Neuronal stem cell (in vitro differentiated cells): ENCODE data around the gene TMED10.

ENCODE experiments used
- DNase-seq: peaks from one replicate; pipeline ENCODE4 v3.0.0-alpha.2; 2013; ENCODE audit warnings: low spot score
- H2AFZ ChIP-seq: one replicate; pipeline ENCODE4 v1.6.1; 2013; ENCODE audit warnings: mild to moderate bottlenecking, low read length, inconsistent platforms
- H2AK5ac ChIP-seq: 2 replicates; pipeline ENCODE4 v1.6.1; 2013; ENCODE audit warnings: low read depth, mild to moderate bottlenecking, inconsistent platforms, low read length, moderate library complexity, mixed read lengths
- H2BK120ac ChIP-seq: 2 replicates; pipeline ENCODE4 v1.6.1; 2013; ENCODE audit warnings: low read depth, mild to moderate bottlenecking, inconsistent platforms, low read length, moderate library complexity, mixed read lengths
- H2BK12ac ChIP-seq: one replicate; pipeline ENCODE4 v1.6.1; 2013; ENCODE audit warnings: low read length, inconsistent platforms
- H2BK15ac ChIP-seq: 2 replicates; pipeline ENCODE4 v1.6.1; 2013; ENCODE audit warnings: mild to moderate bottlenecking, low read length, inconsistent platforms, mixed read lengths
- H2BK5ac ChIP-seq: one replicate; pipeline ENCODE4 v1.6.1; 2013; ENCODE audit warnings: inconsistent platforms, mild to moderate bottlenecking, low read length, moderate library complexity
- H3K14ac ChIP-seq: one replicate; pipeline ENCODE4 v1.6.1; 2013; ENCODE audit warnings: low read length, inconsistent platforms
- H3K18ac ChIP-seq: 2 replicates; pipeline ENCODE4 v1.6.1; 2013; ENCODE audit warnings: low read length, inconsistent platforms
- H3K23ac ChIP-seq: 2 replicates; pipeline ENCODE4 v1.6.1; 2013; ENCODE audit warnings: low read depth, mild to moderate bottlenecking, mixed read lengths, low read length, inconsistent platforms; ENCODE audit not compliant: poor library complexity
- H3K27ac ChIP-seq: replicated peaks from 3 replicates; pipeline ENCODE4 v1.5.1; 2013; ENCODE audit warnings: low read length, inconsistent platforms
- H3K27me3 ChIP-seq, 3 experiments: 2 replicates each; pipeline ENCODE4 v1.6.1; 2013; ENCODE audit warnings: low read length in 3 of 3, mild to moderate bottlenecking in 2 of 3, inconsistent platforms in 1 of 3, low read depth in 1 of 3, mixed read lengths in 1 of 3, moderate library complexity in 1 of 3; ENCODE audit not compliant: control insufficient read depth in 3 of 3, insufficient read depth in 3 of 3
- H3K36me3 ChIP-seq, 2 donors: replicated peaks in 1 of 2; 2 replicates each; pipeline ENCODE4 v1.6.1; 2013; ENCODE audit warnings: low read length in 2 of 2; ENCODE audit not compliant: control insufficient read depth in 2 of 2, insufficient read depth in 2 of 2
- H3K4ac ChIP-seq: 2 replicates; pipeline ENCODE4 v1.6.1; 2013; ENCODE audit warnings: inconsistent platforms, mild to moderate bottlenecking, low read length, moderate library complexity
- H3K4me1 ChIP-seq, 2 donors: 1 replicate in 1 of 2; 2 replicates in 1 of 2; pipeline ENCODE4 v1.6.1; 2013; ENCODE audit warnings: low read length in 2 of 2, low read depth in 1 of 2; ENCODE audit not compliant: control insufficient read depth in 2 of 2, insufficient read depth in 1 of 2
- H3K4me2 ChIP-seq: one replicate; pipeline ENCODE4 v1.6.1; 2013; ENCODE audit warnings: mild to moderate bottlenecking, low read length, inconsistent platforms; ENCODE audit not compliant: insufficient read depth, poor library complexity, severe bottlenecking
- H3K4me3 ChIP-seq, 2 donors: 2 replicates each; pipeline ENCODE4 v1.5.1; 2013; ENCODE audit warnings: low read length in 2 of 2, mild to moderate bottlenecking in 2 of 2, inconsistent platforms in 1 of 2, moderate library complexity in 1 of 2
- H3K79me1 ChIP-seq: one replicate; pipeline ENCODE4 v1.6.1; 2013; ENCODE audit warnings: low read depth, mild to moderate bottlenecking, inconsistent platforms, low read length, moderate library complexity
- H3K9ac ChIP-seq: one replicate; pipeline ENCODE4 v1.6.1; 2013; ENCODE audit warnings: mild to moderate bottlenecking, low read depth, low read length, inconsistent platforms; ENCODE audit not compliant: poor library complexity
- H3K9me3 ChIP-seq, 2 donors: replicated peaks in 1 of 2; 2 replicates each; pipeline versions ENCODE3 to v1.6.1; 2013; ENCODE audit warnings: low read length in 2 of 2, mild to moderate bottlenecking in 2 of 2, inconsistent platforms in 1 of 2, low read depth in 1 of 2, mixed read lengths in 1 of 2, moderate library complexity in 1 of 2; ENCODE audit not compliant: control insufficient read depth in 2 of 2, insufficient read depth in 1 of 2
- H4K8ac ChIP-seq: one replicate; pipeline ENCODE4 v1.6.1; 2013; ENCODE audit warnings: low read depth, mild to moderate bottlenecking, inconsistent platforms, low read length, moderate library complexity
- H4K91ac ChIP-seq: one replicate; pipeline ENCODE4 v1.6.1; 2013; ENCODE audit warnings: low read length, low read depth, mild to moderate bottlenecking, inconsistent platforms; ENCODE audit not compliant: poor library complexity
- WGBS, 2 donors: extraction: QIAGEN DNeasy Blood & Tissue Kit; methylation state at CpG; one replicate each; pipeline ENCODE4 v1.1.7; 2013; ENCODE audit warnings: missing lambda C conversion rate in 2 of 2, mixed read lengths in 1 of 2; ENCODE audit not compliant: insufficient read length in 2 of 2, insufficient replicate concordance in 1 of 2; ENCODE audit errors: extremely low coverage in 2 of 2; 5-methylcytosine and 5-hydroxymethylcytosine counted together

The TMED10 gene

GRCh38 chr14:75184492-75184891 is 8.1 kb upstream of the TMED10 start:
- no CpG with 5 or more reads among the region's 3 CpGs for WGBS, 2 donors

GRCh38 chr14:75184039-75184438 is 7.6 kb upstream of the TMED10 start:
- no peak overlapping the region for H3K27ac ChIP-seq
- no peak overlapping the region for H2AK5ac ChIP-seq
- H4K8ac ChIP-seq = no peak overlapping the region
- H3K4me3 ChIP-seq = no peak overlapping the region
- H3K79me1 ChIP-seq = no peaks in the 10 kb centered on the region
- peaks cover 0 to 10% of the 10 kb centered on the region in 2 donors for H3K4me1 ChIP-seq
- H4K91ac ChIP-seq = no peak overlapping the region
- no peak overlapping the region for H2BK15ac ChIP-seq
- H3K27me3 ChIP-seq = peaks cover 0 to 54% (median 0%) of the 10 kb centered on the region in 3 experiments
- H3K4me2 ChIP-seq = no peak overlapping the region
- H3K36me3 ChIP-seq = no peaks in the 10 kb centered on the region
- no peak overlapping the region for H2BK120ac ChIP-seq
- WGBS, 2 donors = no CpG with 5 or more reads among the region's 3 CpGs
- no peak overlapping the region for H3K18ac ChIP-seq
- no peaks in the 10 kb centered on the region for H3K9me3 ChIP-seq
- H3K23ac ChIP-seq = no peak overlapping the region
- H3K14ac ChIP-seq = no peak overlapping the region
- H2BK12ac ChIP-seq = no peak overlapping the region
- H2BK5ac ChIP-seq = no peak overlapping the region
- H3K4ac ChIP-seq = no peak overlapping the region
- H2AFZ ChIP-seq = no peak overlapping the region
- H3K9ac ChIP-seq = no peak overlapping the region
- DNase-seq = no peak

More at GRCh38 chr14:75184492-75184891, 8.1 kb upstream of the TMED10 start:
- Histone ChIP-seq H2BK5ac (no peak overlapping the region), H3K27ac (no peak overlapping the region), H3K9me3 (no peaks in the 10 kb centered on the region), H3K4me2 (no peak overlapping the region), H3K23ac (no peak overlapping the region), H3K14ac (no peak overlapping the region), H2AK5ac (no peak overlapping the region), H3K36me3 (no peaks in the 10 kb centered on the region), H3K18ac (no peak overlapping the region), H4K8ac (no peak overlapping the region), H2BK15ac (no peak overlapping the region), H4K91ac (no peak overlapping the region), H3K4me1 (peaks cover 0 to 10% of the 10 kb centered on the region in 2 donors), H3K9ac (no peak overlapping the region), H3K4ac (no peak overlapping the region), H2BK12ac (no peak overlapping the region), H3K4me3 (no peak overlapping the region), H3K79me1 (no peaks in the 10 kb centered on the region), H3K27me3 (peaks cover 0 to 50% (median 0%) of the 10 kb centered on the region in 3 experiments), H2AFZ (no peak overlapping the region), H2BK120ac (no peak overlapping the region)
- DNase-seq = no peak

GRCh38 chr14:75183225-75183624 is 6.8 kb upstream of the TMED10 start:
- no peak overlapping the region for H3K27ac ChIP-seq

GRCh38 chr14:75182821-75183220 is 6.4 kb upstream of the TMED10 start:
- Histone ChIP-seq H3K9me3 (no peaks in the 10 kb centered on the region), H2AK5ac (no peak overlapping the region), H4K91ac (no peak overlapping the region), H3K18ac (no peak overlapping the region), H3K27ac (no peak overlapping the region), H3K4ac (no peak overlapping the region), H2AFZ (no peak overlapping the region), H3K79me1 (no peaks in the 10 kb centered on the region), H2BK15ac (no peak overlapping the region), H3K14ac (no peak overlapping the region), H4K8ac (no peak overlapping the region), H2BK12ac (no peak overlapping the region), H3K4me2 (no peak overlapping the region), H3K4me3 (no peak overlapping the region), H2BK5ac (no peak overlapping the region), H3K23ac (no peak overlapping the region), H3K27me3 (peaks cover 0 to 50% (median 0%) of the 10 kb centered on the region in 3 experiments), H3K36me3 (no peaks in the 10 kb centered on the region), H2BK120ac (no peak overlapping the region), H3K4me1 (peaks cover 0 to 10% of the 10 kb centered on the region in 2 donors), H3K9ac (no peak overlapping the region)
- DNase-seq = no peak
- WGBS, 2 donors = no CpG with 5 or more reads among the region's 1 CpG

More at GRCh38 chr14:75183225-75183624, 6.8 kb upstream of the TMED10 start:
- H2BK5ac ChIP-seq = no peak overlapping the region
- no peak overlapping the region for H3K23ac ChIP-seq
- H4K8ac ChIP-seq = no peak overlapping the region
- H3K4me1 ChIP-seq = peaks cover 0 to 10% of the 10 kb centered on the region in 2 donors
- no peaks in the 10 kb centered on the region for H3K9me3 ChIP-seq
- H3K79me1 ChIP-seq = no peaks in the 10 kb centered on the region
- no peak overlapping the region for H3K4me2 ChIP-seq
- H2AFZ ChIP-seq = no peak overlapping the region
- no peak overlapping the region for H2BK12ac ChIP-seq
- H3K9ac ChIP-seq = no peak overlapping the region
- no peak overlapping the region for H2BK120ac ChIP-seq
- no peak overlapping the region for H3K4me3 ChIP-seq
- H2BK15ac ChIP-seq = no peak overlapping the region
- no peaks in the 10 kb centered on the region for H3K36me3 ChIP-seq
- H3K27me3 ChIP-seq = peaks cover 0 to 51% (median 0%) of the 10 kb centered on the region in 3 experiments
- peak overlapping the region; percentile 73 for H3K18ac ChIP-seq
- H2AK5ac ChIP-seq = no peak overlapping the region
- H4K91ac ChIP-seq = no peak overlapping the region
- H3K4ac ChIP-seq = no peak overlapping the region
- WGBS, 2 donors = no CpG with 5 or more reads among the region's 1 CpG
- DNase-seq = no peak
- no peak overlapping the region for H3K14ac ChIP-seq
